ENCODE measurements around the gene VILL.

DNA sequence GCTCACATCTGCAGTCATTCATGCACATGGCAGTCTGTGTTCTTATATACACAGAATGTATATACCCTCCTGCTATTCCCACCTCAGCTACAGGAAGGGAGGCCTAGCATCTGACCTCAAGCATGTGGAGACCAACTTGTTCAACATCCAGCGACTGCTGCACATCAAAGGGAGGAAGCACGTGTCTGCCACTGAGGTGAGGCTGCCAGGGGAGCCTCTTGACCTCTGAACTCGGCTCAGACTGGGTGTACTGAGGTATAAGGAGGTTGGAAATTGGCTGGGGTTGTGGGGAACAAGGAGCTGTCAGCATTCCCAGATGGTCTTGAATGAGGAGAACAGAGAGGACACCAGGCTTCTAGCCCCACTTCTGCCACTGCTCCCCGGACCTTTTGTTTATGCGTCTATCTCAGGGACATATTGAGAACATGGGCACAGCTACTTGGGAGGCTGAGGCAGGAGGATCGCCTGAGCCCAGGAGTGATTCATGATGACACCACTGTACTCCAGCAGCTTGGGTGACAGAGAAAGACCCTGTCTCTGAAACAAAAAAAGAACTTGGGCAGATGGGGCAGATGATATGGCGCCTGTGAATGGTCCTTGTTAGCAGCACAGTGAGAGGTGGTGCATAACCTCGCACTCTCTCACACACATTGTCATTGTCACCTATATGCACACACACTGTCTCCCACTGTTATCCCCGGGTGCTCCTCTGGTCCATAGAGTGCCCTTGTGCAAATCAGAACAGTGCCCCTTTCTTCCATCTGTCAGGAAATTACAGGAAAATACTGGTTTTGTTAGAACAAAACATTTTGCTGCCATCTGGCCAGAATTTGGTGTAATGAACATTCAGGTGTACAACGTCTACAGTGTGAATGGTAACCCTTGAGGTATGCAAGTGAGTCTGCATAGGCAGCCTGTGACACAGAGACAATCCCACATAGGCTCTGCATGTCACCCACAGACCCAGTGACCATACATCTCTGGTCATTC lies 5.4 kb downstream of the VILL start:
- TF ChIP-seq EZH2 (IDR thresholded peaks at IDR 0.05; ENCODE audit: borderline replicate concordance, low read length): no peak
- TF ChIP-seq, protein P1, sequence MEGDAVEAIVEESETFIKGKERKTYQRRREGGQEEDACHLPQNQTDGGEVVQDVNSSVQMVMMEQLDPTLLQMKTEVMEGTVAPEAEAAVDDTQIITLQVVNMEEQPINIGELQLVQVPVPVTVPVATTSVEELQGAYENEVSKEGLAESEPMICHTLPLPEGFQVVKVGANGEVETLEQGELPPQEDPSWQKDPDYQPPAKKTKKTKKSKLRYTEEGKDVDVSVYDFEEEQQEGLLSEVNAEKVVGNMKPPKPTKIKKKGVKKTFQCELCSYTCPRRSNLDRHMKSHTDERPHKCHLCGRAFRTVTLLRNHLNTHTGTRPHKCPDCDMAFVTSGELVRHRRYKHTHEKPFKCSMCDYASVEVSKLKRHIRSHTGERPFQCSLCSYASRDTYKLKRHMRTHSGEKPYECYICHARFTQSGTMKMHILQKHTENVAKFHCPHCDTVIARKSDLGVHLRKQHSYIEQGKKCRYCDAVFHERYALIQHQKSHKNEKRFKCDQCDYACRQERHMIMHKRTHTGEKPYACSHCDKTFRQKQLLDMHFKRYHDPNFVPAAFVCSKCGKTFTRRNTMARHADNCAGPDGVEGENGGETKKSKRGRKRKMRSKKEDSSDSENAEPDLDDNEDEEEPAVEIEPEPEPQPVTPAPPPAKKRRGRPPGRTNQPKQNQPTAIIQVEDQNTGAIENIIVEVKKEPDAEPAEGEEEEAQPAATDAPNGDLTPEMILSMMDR (IDR thresholded peaks at IDR 0.05; ENCODE audit: low read length): no peak

Data from OCI-LY1 (cell line).